HUES48 (cell line): ENCODE results near the gene CNPY1.

Source experiments
- H3K27ac ChIP-seq: one replicate; pipeline ENCODE4 v1.7.0; 2013; ENCODE audit warnings: low read depth, low read length, inconsistent platforms
- H3K27me3 ChIP-seq: 2 replicates; pipeline ENCODE4 v1.6.1; 2013; ENCODE audit warnings: mild to moderate bottlenecking, low read length; ENCODE audit not compliant: control insufficient read depth, insufficient read depth
- H3K36me3 ChIP-seq: 2 replicates; pipeline ENCODE4 v1.6.1; 2013; ENCODE audit warnings: low read length; ENCODE audit not compliant: control insufficient read depth, insufficient read depth
- H3K4me1 ChIP-seq: 2 replicates; pipeline ENCODE4 v1.6.1; 2013; ENCODE audit warnings: mild to moderate bottlenecking, low read length; ENCODE audit not compliant: control insufficient read depth, insufficient read depth
- H3K4me3 ChIP-seq: 2 replicates; pipeline ENCODE4 v1.5.1; 2013; ENCODE audit warnings: mild to moderate bottlenecking, low read depth, low read length
- H3K9ac ChIP-seq: 2 replicates; pipeline ENCODE4 v1.6.1; 2013; ENCODE audit warnings: mild to moderate bottlenecking, low read depth, low read length, moderate library complexity
- H3K9me3 ChIP-seq: 2 replicates; pipeline ENCODE4 v1.6.1; 2013; ENCODE audit warnings: low read length; ENCODE audit not compliant: control insufficient read depth, insufficient read depth

The CNPY1 gene

GRCh38 chr7:155455132-155455693 lies 91.1 kb downstream of the CNPY1 start:
- peaks cover 10% of the 10 kb centered on the region for H3K4me1 ChIP-seq
- no peaks in the 10 kb centered on the region for H3K9me3 ChIP-seq
- H3K36me3 ChIP-seq = no peaks in the 10 kb centered on the region
- H3K9ac ChIP-seq = no peak overlapping the region
- no peak overlapping the region for H3K4me3 ChIP-seq
- H3K27ac ChIP-seq = no peak overlapping the region
- H3K27me3 ChIP-seq = peaks cover 98% of the 10 kb centered on the region

GRCh38 chr7:155454183-155455112 lies 91.9 kb downstream of the CNPY1 start:
- Histone ChIP-seq H3K4me1 (peaks cover 12% of the 10 kb centered on the region), H3K9ac (no peak overlapping the region), H3K27me3 (peaks cover 98% of the 10 kb centered on the region), H3K27ac (no peak overlapping the region), H3K36me3 (no peaks in the 10 kb centered on the region), H3K9me3 (no peaks in the 10 kb centered on the region), H3K4me3 (no peak overlapping the region)

- peaks cover 98% of the 10 kb centered on the region for H3K27me3 ChIP-seq
- no peaks in the 10 kb centered on the region for H3K9me3 ChIP-seq
- no peak overlapping the region for H3K9ac ChIP-seq
- no peak overlapping the region for H3K4me3 ChIP-seq
- H3K36me3 ChIP-seq = no peaks in the 10 kb centered on the region
- no peak overlapping the region for H3K27ac ChIP-seq
- peaks cover 16% of the 10 kb centered on the region; the same call in 1 of the 2 replicates for H3K4me1 ChIP-seq
Observed at GRCh38 chr7:155453296-155454182, 92.8 kb downstream of the CNPY1 start.

- Histone ChIP-seq H3K4me3 (no peak overlapping the region), H3K9me3 (no peaks in the 10 kb centered on the region), H3K36me3 (no peaks in the 10 kb centered on the region), H3K27ac (no peak overlapping the region), H3K9ac (no peak overlapping the region), H3K4me1 (peaks cover 20% of the 10 kb centered on the region; the same call in 1 of the 2 replicates), H3K27me3 (peaks cover 98% of the 10 kb centered on the region)
Observed at GRCh38 chr7:155452505-155453295, 93.7 kb downstream of the CNPY1 start.

GRCh38 chr7:155451840-155452239 lies 94.5 kb downstream of the CNPY1 start:
- no peak overlapping the region for H3K4me3 ChIP-seq
- H3K4me1 ChIP-seq = peaks cover 20% of the 10 kb centered on the region; the same call in 1 of the 2 replicates
- H3K27ac ChIP-seq = no peak overlapping the region
- no peaks in the 10 kb centered on the region for H3K9me3 ChIP-seq
- H3K9ac ChIP-seq = no peak overlapping the region
- peaks cover 100% of the 10 kb centered on the region for H3K27me3 ChIP-seq
- H3K36me3 ChIP-seq = no peaks in the 10 kb centered on the region
